Stimulated activated CD8-positive, alpha-beta memory T cell treated with anti-CD3 and anti-CD28 coated beads, Interleukin-7, amount 100 ng/mL, for 48 hours (primary cell): Measurements from ENCODE around the gene DDX42.
"Not testable (repeated sequence)": the region's sequence is repeated elsewhere in the genome, so short reads cannot be mapped to it uniquely, and the experiment has no call there.

ENCODE experiments used
- DNase-seq, 2 donors: peaks; one replicate each; pipeline ENCODE4 v3.0.0-alpha.2; 2020; ENCODE audit warnings: low read depth in 1 of 2; ENCODE audit errors: extremely low read depth in 1 of 2

The DDX42 gene

GRCh38 chr17:63837480-63837879 is 63.5 kb downstream of the DDX42 start:
- no peak for DNase-seq

- no peak for DNase-seq
Observed at GRCh38 chr17:63837962-63838600, 64.1 kb downstream of the DDX42 start.

GRCh38 chr17:63838631-63839171 is 64.7 kb downstream of the DDX42 start:
- DNase-seq: no peak

- DNase-seq: no peak
Observed at GRCh38 chr17:63840591-63841349, 66.8 kb downstream of the DDX42 start.

GRCh38 chr17:63841350-63842172 is 67.6 kb downstream of the DDX42 start:
- DNase-seq: no peak

- DNase-seq: no peak
Observed at GRCh38 chr17:63842173-63842539, 68.2 kb downstream of the DDX42 start.

- DNase-seq: peak; percentile 97
Observed at GRCh38 chr17:63842540-63843386, 68.8 kb downstream of the DDX42 start, which contains the start of gene SMARCD2. TSS of gene SMARCD2 (minus strand) at chr17:63842685. CDS start at chr17:63842674, 11 bp downstream.

- DNase-seq: not testable (repeated sequence)
Observed at GRCh38 chr17:63843387-63843888, 69.5 kb downstream of the DDX42 start.

GRCh38 chr17:63843910-63844677 is 70.1 kb downstream of the DDX42 start:
- no peak for DNase-seq

- no peak for DNase-seq
Observed at GRCh38 chr17:63845509-63845908, 71.5 kb downstream of the DDX42 start.

- DNase-seq: no peak
Observed at GRCh38 chr17:63847525-63848249, 73.7 kb downstream of the DDX42 start.

GRCh38 chr17:63848834-63849689 is 75.1 kb downstream of the DDX42 start:
- DNase-seq: peak; percentile 89 to 95

GRCh38 chr17:63850401-63850800 is 76.4 kb downstream of the DDX42 start:
- no peak for DNase-seq

- no peak for DNase-seq
Observed at GRCh38 chr17:63853260-63853659, 79.3 kb downstream of the DDX42 start.

GRCh38 chr17:63854709-63855108 is 80.7 kb downstream of the DDX42 start:
- DNase-seq: no peak

GRCh38 chr17:63855185-63855584 is 81.2 kb downstream of the DDX42 start:
- no peak for DNase-seq

- DNase-seq: not testable (repeated sequence)
Observed at GRCh38 chr17:63856425-63856824, 82.5 kb downstream of the DDX42 start.

GRCh38 chr17:63859257-63859656 is 85.3 kb downstream of the DDX42 start:
- no peak for DNase-seq
